GM19455 (cell line): Measurements from ENCODE around the gene ILDR2.

Source experiments
- ATAC-seq: cut with Tn5 transposase; IDR thresholded peaks from one replicate; pipeline ENCODE4 v1.9.1; 2021; ENCODE audit not compliant: unreplicated experiment

The ILDR2 gene

GRCh38 chr1:166972193-166972592 lies 3.1 kb downstream of the ILDR2 start:
- no peak for ATAC-seq

GRCh38 chr1:166971252-166971651 lies 4.1 kb downstream of the ILDR2 start:
- no peak for ATAC-seq

GRCh38 chr1:166969074-166969677 lies 6.2 kb downstream of the ILDR2 start:
- ATAC-seq: no peak

GRCh38 chr1:166960858-166961474 lies 14.4 kb downstream of the ILDR2 start:
- ATAC-seq: no peak

GRCh38 chr1:166956872-166957271 lies 18.5 kb downstream of the ILDR2 start:
- ATAC-seq: no peak

- ATAC-seq: no peak
Observed at GRCh38 chr1:166956057-166956850, 19.1 kb downstream of the ILDR2 start.

GRCh38 chr1:166953491-166953890 lies 21.8 kb downstream of the ILDR2 start:
- no peak for ATAC-seq

- no peak for ATAC-seq
Observed at GRCh38 chr1:166952002-166952746, 23.2 kb downstream of the ILDR2 start.

GRCh38 chr1:166951050-166951449 lies 24.3 kb downstream of the ILDR2 start:
- ATAC-seq: no peak

- ATAC-seq: no peak
Observed at GRCh38 chr1:166950156-166950555, 25.2 kb downstream of the ILDR2 start.

- ATAC-seq: no peak
Observed at GRCh38 chr1:166948856-166949350, 26.4 kb downstream of the ILDR2 start.

GRCh38 chr1:166947398-166948043 lies 27.8 kb downstream of the ILDR2 start:
- ATAC-seq: no peak

- no peak for ATAC-seq
Observed at GRCh38 chr1:166944186-166944967, 31.0 kb downstream of the ILDR2 start.

- ATAC-seq: no peak
Observed at GRCh38 chr1:166939741-166940375, 35.5 kb downstream of the ILDR2 start.

- ATAC-seq: no peak
Observed at GRCh38 chr1:166937962-166938361, 37.4 kb downstream of the ILDR2 start.

GRCh38 chr1:166937329-166937728 lies 38.0 kb downstream of the ILDR2 start:
- no peak for ATAC-seq

- ATAC-seq: no peak
Observed at GRCh38 chr1:166933633-166934032, 41.7 kb downstream of the ILDR2 start.

- no peak for ATAC-seq
Observed at GRCh38 chr1:166933140-166933539, 42.2 kb downstream of the ILDR2 start.

- no peak for ATAC-seq
Observed at GRCh38 chr1:166929911-166930310, 45.4 kb downstream of the ILDR2 start.

- ATAC-seq: no peak
Observed at GRCh38 chr1:166927701-166928100, 47.6 kb downstream of the ILDR2 start.
